BE2C (cell line): Measurements from ENCODE around the gene SH3PXD2B.

Experiments
- DNase-seq: peaks from one replicate; pipeline ENCODE4 v3.0.0-alpha.2; 2020
- H3K27me3 ChIP-seq: fragments of 250-450 bp; sonication (Bioruptor Pico); 2 replicates; pipeline ENCODE4 v1.5.1; 2020; ENCODE audit warnings: mild to moderate bottlenecking
- H3K36me3 ChIP-seq: fragments of 250-450 bp; sonication (Bioruptor Pico); 2 replicates; pipeline ENCODE4 v1.5.1; 2020; ENCODE audit warnings: mild to moderate bottlenecking
- H3K4me1 ChIP-seq: fragments of 250-450 bp; sonication (Bioruptor Pico); 2 replicates; pipeline ENCODE4 v1.5.1; 2020
- H3K4me3 ChIP-seq: 2 replicates; pipeline ENCODE4 v1.5.1; 2011; ENCODE audit warnings: low read depth, low read length
- H3K9me3 ChIP-seq: fragments of 250-450 bp; sonication (Bioruptor Pico); 2 replicates; pipeline ENCODE4 v1.5.1; 2020
- TF ChIP-seq, protein P1 (sequence below): IDR thresholded peaks from 2 replicates; pipeline ENCODE4 v1.5.1; 2012; ENCODE audit warnings: mild to moderate bottlenecking, low read depth, low read length

Gene SH3PXD2B

GRCh38 chr5:172428224-172429166, 25.8 kb downstream of the SH3PXD2B start:
- Histone ChIP-seq H3K27me3 (no peaks in the 10 kb centered on the region), H3K9me3 (no peaks in the 10 kb centered on the region), H3K36me3 (no peaks in the 10 kb centered on the region), H3K4me1 (no peaks in the 10 kb centered on the region; the same call in 1 of the 2 replicates), H3K4me3 (no peak overlapping the region)
- no peak for DNase-seq
- TF ChIP-seq, protein P1, sequence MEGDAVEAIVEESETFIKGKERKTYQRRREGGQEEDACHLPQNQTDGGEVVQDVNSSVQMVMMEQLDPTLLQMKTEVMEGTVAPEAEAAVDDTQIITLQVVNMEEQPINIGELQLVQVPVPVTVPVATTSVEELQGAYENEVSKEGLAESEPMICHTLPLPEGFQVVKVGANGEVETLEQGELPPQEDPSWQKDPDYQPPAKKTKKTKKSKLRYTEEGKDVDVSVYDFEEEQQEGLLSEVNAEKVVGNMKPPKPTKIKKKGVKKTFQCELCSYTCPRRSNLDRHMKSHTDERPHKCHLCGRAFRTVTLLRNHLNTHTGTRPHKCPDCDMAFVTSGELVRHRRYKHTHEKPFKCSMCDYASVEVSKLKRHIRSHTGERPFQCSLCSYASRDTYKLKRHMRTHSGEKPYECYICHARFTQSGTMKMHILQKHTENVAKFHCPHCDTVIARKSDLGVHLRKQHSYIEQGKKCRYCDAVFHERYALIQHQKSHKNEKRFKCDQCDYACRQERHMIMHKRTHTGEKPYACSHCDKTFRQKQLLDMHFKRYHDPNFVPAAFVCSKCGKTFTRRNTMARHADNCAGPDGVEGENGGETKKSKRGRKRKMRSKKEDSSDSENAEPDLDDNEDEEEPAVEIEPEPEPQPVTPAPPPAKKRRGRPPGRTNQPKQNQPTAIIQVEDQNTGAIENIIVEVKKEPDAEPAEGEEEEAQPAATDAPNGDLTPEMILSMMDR = no peak

GRCh38 chr5:172427202-172427601, 27.1 kb downstream of the SH3PXD2B start:
- H3K4me3 ChIP-seq = no peak overlapping the region
- H3K36me3 ChIP-seq = no peaks in the 10 kb centered on the region
- TF ChIP-seq, protein P1 = no peak
- no peak for DNase-seq
- no peaks in the 10 kb centered on the region; the same call in 1 of the 2 replicates for H3K4me1 ChIP-seq
- no peaks in the 10 kb centered on the region for H3K27me3 ChIP-seq
- H3K9me3 ChIP-seq = no peaks in the 10 kb centered on the region

DNA sequence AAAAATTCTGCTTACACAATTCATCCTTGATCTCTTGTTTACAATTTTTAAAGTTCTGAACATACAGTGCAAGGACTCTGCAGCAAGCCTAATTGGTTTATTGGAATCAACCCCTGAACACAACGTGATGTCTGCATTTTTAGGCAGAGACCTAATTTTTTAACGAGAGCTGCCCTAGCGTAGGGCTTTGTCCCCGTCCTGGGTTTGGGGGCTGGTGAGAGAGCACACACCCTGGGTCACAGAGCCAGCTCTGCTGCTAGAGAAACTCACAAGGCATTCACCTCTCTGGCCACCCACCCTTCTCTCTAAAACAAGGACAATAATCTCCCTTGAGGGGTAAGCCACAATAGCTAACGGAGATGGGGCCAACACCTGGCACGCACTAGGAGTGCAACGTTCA, 28.2 kb downstream of the SH3PXD2B start:
- no peaks in the 10 kb centered on the region for H3K36me3 ChIP-seq
- DNase-seq = no peak

GRCh38 chr5:172425402-172425801, 28.9 kb downstream of the SH3PXD2B start:
- H3K4me1 ChIP-seq = no peaks in the 10 kb centered on the region; the same call in 1 of the 2 replicates

More for the DNA sequence above, 28.2 kb downstream of the SH3PXD2B start:
- TF ChIP-seq, protein P1 = no peak
- no peak overlapping the region for H3K4me3 ChIP-seq
- no peaks in the 10 kb centered on the region for H3K9me3 ChIP-seq
- H3K27me3 ChIP-seq = no peaks in the 10 kb centered on the region
- no peaks in the 10 kb centered on the region; the same call in 1 of the 2 replicates for H3K4me1 ChIP-seq

GRCh38 chr5:172424808-172425207, 29.5 kb downstream of the SH3PXD2B start:
- Histone ChIP-seq H3K27me3 (no peaks in the 10 kb centered on the region), H3K36me3 (no peaks in the 10 kb centered on the region), H3K4me1 (no peaks in the 10 kb centered on the region; the same call in 1 of the 2 replicates), H3K4me3 (no peak overlapping the region), H3K9me3 (no peaks in the 10 kb centered on the region)
- no peak for DNase-seq
- TF ChIP-seq, protein P1 = no peak

More at GRCh38 chr5:172425402-172425801, 28.9 kb downstream of the SH3PXD2B start:
- H3K27me3 ChIP-seq = no peaks in the 10 kb centered on the region
- no peak overlapping the region for H3K4me3 ChIP-seq
- no peaks in the 10 kb centered on the region for H3K9me3 ChIP-seq
- TF ChIP-seq, protein P1 = no peak
- DNase-seq = peak; percentile 22
- no peaks in the 10 kb centered on the region for H3K36me3 ChIP-seq

- Histone ChIP-seq H3K27me3 (no peaks in the 10 kb centered on the region), H3K9me3 (no peaks in the 10 kb centered on the region), H3K4me1 (peaks cover 5% of the 10 kb centered on the region), H3K4me3 (no peak overlapping the region), H3K36me3 (no peaks in the 10 kb centered on the region)
- TF ChIP-seq, protein P1 = no peak
- no peak for DNase-seq
Observed at GRCh38 chr5:172424111-172424490, 30.2 kb downstream of the SH3PXD2B start.
